ENCODE measurements around the gene HTRA2. TPM values are rescaled to one million over a fixed set of nuclear protein-coding genes. Genes with fewer than 3 reads are reported as not detected.

Gene HTRA2
- total and polyA plus RNA-seq, 9 of the 15 experiments (the other 6 are each of a cell fraction or from before 2014, with no cell fraction given), result 54.2 to 71.2 (median 65.8) TPM

GRCh38 chr2:74507145-74507925, 22.4 kb upstream of the HTRA2 start, which contains the start of gene PCGF1 (continued):
- TF ChIP-seq, protein P1, sequence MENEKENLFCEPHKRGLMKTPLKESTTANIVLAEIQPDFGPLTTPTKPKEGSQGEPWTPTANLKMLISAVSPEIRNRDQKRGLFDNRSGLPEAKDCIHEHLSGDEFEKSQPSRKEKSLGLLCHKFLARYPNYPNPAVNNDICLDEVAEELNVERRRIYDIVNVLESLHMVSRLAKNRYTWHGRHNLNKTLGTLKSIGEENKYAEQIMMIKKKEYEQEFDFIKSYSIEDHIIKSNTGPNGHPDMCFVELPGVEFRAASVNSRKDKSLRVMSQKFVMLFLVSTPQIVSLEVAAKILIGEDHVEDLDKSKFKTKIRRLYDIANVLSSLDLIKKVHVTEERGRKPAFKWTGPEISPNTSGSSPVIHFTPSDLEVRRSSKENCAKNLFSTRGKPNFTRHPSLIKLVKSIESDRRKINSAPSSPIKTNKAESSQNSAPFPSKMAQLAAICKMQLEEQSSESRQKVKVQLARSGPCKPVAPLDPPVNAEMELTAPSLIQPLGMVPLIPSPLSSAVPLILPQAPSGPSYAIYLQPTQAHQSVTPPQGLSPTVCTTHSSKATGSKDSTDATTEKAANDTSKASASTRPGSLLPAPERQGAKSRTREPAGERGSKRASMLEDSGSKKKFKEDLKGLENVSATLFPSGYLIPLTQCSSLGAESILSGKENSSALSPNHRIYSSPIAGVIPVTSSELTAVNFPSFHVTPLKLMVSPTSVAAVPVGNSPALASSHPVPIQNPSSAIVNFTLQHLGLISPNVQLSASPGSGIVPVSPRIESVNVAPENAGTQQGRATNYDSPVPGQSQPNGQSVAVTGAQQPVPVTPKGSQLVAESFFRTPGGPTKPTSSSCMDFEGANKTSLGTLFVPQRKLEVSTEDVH (IDR thresholded peaks at IDR 0.05; ENCODE audit: low read depth, partially characterized antibody), result no peak
- TF ChIP-seq THRAP3 (IDR thresholded peaks at IDR 0.05; ENCODE audit: borderline replicate concordance) (no peak; the same call in 1 of the 2 replicates), EGR1 (conservative IDR thresholded peaks at IDR 0.05) (peak; percentile 54), RCOR1 (IDR thresholded peaks at IDR 0.05; ENCODE audit: borderline replicate concordance in 1 of 2, low read depth in 2 of 2, low read length in 2 of 2) (peak in 1 of 2 experiments; percentile 52; a peak in 2 of 4 replicates), PHB2 (IDR thresholded peaks at IDR 0.05; ENCODE audit: low read depth) (no peak), KAT2B (IDR thresholded peaks at IDR 0.05; ENCODE audit: low read depth, low read length) (no peak), GABPA (tag; conservative IDR thresholded peaks at IDR 0.05; ENCODE audit: low read depth) (peak; percentile 95), HNRNPLL (IDR thresholded peaks at IDR 0.05; ENCODE audit: low read depth, low read length, poor library complexity, severe bottlenecking) (no peak), PTRF (tag; IDR thresholded peaks at IDR 0.05) (no peak), XRCC4 (IDR thresholded peaks at IDR 0.05; ENCODE audit: extremely low read depth, insufficient read depth, insufficient read length) (no peak), U2AF1 (optimal IDR thresholded peaks at IDR 0.05; ENCODE audit: low read depth, low read length) (no peak), IRF2 (CRISPR knock-in tag; IDR thresholded peaks at IDR 0.05) (no peak), ZNF274 (IDR thresholded peaks at IDR 0.05; ENCODE audit: borderline replicate concordance, low read depth, low read length) (no peak), HEY1 (CRISPR knock-in tag; IDR thresholded peaks at IDR 0.05; ENCODE audit: borderline replicate concordance) (no peak), CSDE1 (IDR thresholded peaks at IDR 0.05) (peak in 1 of 2 experiments; percentile 59; a peak in 2 of 4 replicates), NR2C1 (IDR thresholded peaks at IDR 0.05) (0 out of 2 replicates have a peak, but pooled peaks have one; percentile 23), NR2C1 (tag; IDR thresholded peaks at IDR 0.05) (no peak), SAFB2 (IDR thresholded peaks at IDR 0.05; ENCODE audit: borderline replicate concordance, low read depth, low read length, severe bottlenecking) (no peak), ELK1 (CRISPR knock-in tag; IDR thresholded peaks at IDR 0.05) (no peak), NEUROD1 (IDR thresholded peaks at IDR 0.05; ENCODE audit: borderline replicate concordance, low read depth, low read length, partially characterized antibody) (peak; percentile 23), ZFX (CRISPR knock-in tag; IDR thresholded peaks at IDR 0.05) (no peak)
- TF ChIP-seq, protein P2, sequence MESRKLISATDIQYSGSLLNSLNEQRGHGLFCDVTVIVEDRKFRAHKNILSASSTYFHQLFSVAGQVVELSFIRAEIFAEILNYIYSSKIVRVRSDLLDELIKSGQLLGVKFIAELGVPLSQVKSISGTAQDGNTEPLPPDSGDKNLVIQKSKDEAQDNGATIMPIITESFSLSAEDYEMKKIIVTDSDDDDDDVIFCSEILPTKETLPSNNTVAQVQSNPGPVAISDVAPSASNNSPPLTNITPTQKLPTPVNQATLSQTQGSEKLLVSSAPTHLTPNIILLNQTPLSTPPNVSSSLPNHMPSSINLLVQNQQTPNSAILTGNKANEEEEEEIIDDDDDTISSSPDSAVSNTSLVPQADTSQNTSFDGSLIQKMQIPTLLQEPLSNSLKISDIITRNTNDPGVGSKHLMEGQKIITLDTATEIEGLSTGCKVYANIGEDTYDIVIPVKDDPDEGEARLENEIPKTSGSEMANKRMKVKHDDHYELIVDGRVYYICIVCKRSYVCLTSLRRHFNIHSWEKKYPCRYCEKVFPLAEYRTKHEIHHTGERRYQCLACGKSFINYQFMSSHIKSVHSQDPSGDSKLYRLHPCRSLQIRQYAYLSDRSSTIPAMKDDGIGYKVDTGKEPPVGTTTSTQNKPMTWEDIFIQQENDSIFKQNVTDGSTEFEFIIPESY (CRISPR knock-in tag; IDR thresholded peaks at IDR 0.05), result no peak

Data from K562 (cell line).